Measurements from ENCODE around the gene ABLIM1. TPM values are rescaled to one million over a fixed set of nuclear protein-coding genes. Genes with fewer than 3 reads are reported as not detected.
A peak's percentile ranks its signal among the peaks of the same experiment; 100 is the strongest.

ABLIM1 gene
- total and polyA plus RNA-seq, 2 of the 13 experiments (the other 11 are each of a cell fraction or from before 2014, with no cell fraction given) = 59.4 to 92.7 TPM

DNA sequence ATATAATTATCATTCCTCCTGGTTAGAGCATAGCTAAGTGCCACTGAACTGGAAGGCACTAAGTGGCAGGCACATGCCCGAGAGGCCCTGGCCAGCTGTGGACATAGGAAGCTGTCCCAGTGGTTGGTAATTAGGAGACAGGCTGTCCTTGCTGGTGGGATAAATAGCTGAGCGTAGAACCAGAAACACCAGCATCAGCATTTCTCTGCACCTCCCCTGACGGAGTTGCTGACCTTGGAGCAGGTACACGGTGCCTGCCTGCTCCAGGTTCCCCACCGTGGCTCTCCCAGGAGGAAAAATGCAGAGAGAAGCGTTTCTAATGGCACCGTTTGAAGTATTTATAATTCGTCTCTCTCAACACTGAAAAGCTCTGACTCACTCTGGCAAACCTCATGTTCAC lies 5.6 kb upstream of the ABLIM1 start:
- no peak for DNase-seq (ENCODE audit: low spot score)
- peaks cover 7% of the 10 kb centered on the region; the same call in 1 of the 2 replicates for H3K9me3 ChIP-seq (ENCODE audit: low read length)
- ChIA-PET CTCF (ENCODE audit: low intra/inter-chr PET ratio, low total read pairs) (no interaction called here), POLR2A (no interaction called here)
- intact Hi-C loops (cut with micrococcal nuclease; ENCODE audit: unreplicated experiment) = no loop called here
- H3K27ac ChIP-seq (ENCODE audit: extremely low read length, insufficient read depth, low read length) = no peak overlapping the region
- no peaks in the 10 kb centered on the region for H4K20me1 ChIP-seq (ENCODE audit: insufficient read depth, low read length)
- H3K4me2 ChIP-seq (ENCODE audit: low read depth, low read length) = no peak overlapping the region
- 24% methylated on average over 7 of the region's 8 CpGs for WGBS (ENCODE audit: low lambda C conversion rate)
- no peak overlapping the region for H3K9ac ChIP-seq (ENCODE audit: insufficient read depth, low read depth, low read length)
- TF ChIP-seq ZMYM3 (CRISPR knock-in tag; IDR thresholded peaks at IDR 0.05) (no peak), ZNF263 (CRISPR knock-in tag; IDR thresholded peaks at IDR 0.05) (no peak), HDAC6 (IDR thresholded peaks at IDR 0.05; ENCODE audit: low read depth, low read length) (no peak), MAFF (IDR thresholded peaks at IDR 0.05; ENCODE audit: low read depth, low read length) (peak; percentile 65), ZNF20 (CRISPR knock-in tag; IDR thresholded peaks at IDR 0.05) (no peak), SOX13 (IDR thresholded peaks at IDR 0.05) (no peak), SOX13 (CRISPR knock-in tag; conservative IDR thresholded peaks at IDR 0.05 in 1 of 2, IDR thresholded peaks at IDR 0.05 in 1 of 2) (no peak), MYNN (CRISPR knock-in tag; IDR thresholded peaks at IDR 0.05; ENCODE audit: low read depth) (no peak), RARA (CRISPR knock-in tag; IDR thresholded peaks at IDR 0.05) (no peak), EHMT2 (IDR thresholded peaks at IDR 0.05; ENCODE audit: borderline replicate concordance, low read depth, low read length) (no peak), PHF21A (CRISPR knock-in tag; IDR thresholded peaks at IDR 0.05) (no peak), NR2F1 (CRISPR knock-in tag; IDR thresholded peaks at IDR 0.05) (no peak), ZNF432 (CRISPR knock-in tag; IDR thresholded peaks at IDR 0.05; ENCODE audit: borderline replicate concordance) (no peak), MAFK (conservative IDR thresholded peaks at IDR 0.05 in 1 of 2, IDR thresholded peaks at IDR 0.05 in 1 of 2; ENCODE audit: low read length in 2 of 2) (peak; percentile 63 to 74; a peak in 3 of 4 replicates)
- TF ChIP-seq, protein P1, sequence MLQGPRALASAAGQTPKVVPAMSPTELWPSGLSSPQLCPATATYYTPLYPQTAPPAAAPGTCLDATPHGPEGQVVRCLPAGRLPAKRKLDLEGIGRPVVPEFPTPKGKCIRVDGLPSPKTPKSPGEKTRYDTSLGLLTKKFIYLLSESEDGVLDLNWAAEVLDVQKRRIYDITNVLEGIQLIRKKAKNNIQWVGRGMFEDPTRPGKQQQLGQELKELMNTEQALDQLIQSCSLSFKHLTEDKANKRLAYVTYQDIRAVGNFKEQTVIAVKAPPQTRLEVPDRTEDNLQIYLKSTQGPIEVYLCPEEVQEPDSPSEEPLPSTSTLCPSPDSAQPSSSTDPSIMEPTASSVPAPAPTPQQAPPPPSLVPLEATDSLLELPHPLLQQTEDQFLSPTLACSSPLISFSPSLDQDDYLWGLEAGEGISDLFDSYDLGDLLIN (CRISPR knock-in tag; IDR thresholded peaks at IDR 0.05; ENCODE audit: borderline replicate concordance) = no peak
- TF ChIP-seq, protein P2, sequence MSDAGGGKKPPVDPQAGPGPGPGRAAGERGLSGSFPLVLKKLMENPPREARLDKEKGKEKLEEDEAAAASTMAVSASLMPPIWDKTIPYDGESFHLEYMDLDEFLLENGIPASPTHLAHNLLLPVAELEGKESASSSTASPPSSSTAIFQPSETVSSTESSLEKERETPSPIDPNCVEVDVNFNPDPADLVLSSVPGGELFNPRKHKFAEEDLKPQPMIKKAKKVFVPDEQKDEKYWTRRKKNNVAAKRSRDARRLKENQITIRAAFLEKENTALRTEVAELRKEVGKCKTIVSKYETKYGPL (CRISPR knock-in tag; IDR thresholded peaks at IDR 0.05) = no peak
- no peaks in the 10 kb centered on the region for H3K27me3 ChIP-seq (ENCODE audit: control insufficient read depth in 1 of 2, insufficient read depth in 2 of 2, low read length in 2 of 2)
- no TSS peak for BruUV-seq (replicated peaks)
- no peak for ATAC-seq
- no peaks in the 10 kb centered on the region for H3K79me2 ChIP-seq (ENCODE audit: insufficient read depth, low read length)
- no peak overlapping the region for H2AFZ ChIP-seq (ENCODE audit: low read length)
- peaks cover 40% of the 10 kb centered on the region for H3K4me1 ChIP-seq (ENCODE audit: insufficient read depth, low read length)
- in situ Hi-C loops (cut with HindIII; ENCODE audit: extremely low pct_ligation_motif_present, low pct_unique_long_range_greater_than_20kb) = no loop called here
- no peak for FAIRE-seq
- H3K36me3 ChIP-seq (replicated peaks in 1 of 2; ENCODE audit: control insufficient read depth in 1 of 2, insufficient read depth in 2 of 2, low read length in 2 of 2) = no peaks in the 10 kb centered on the region
- no peak overlapping the region for H3K4me3 ChIP-seq (replicated peaks in 1 of 3; ENCODE audit: insufficient read depth in 1 of 3, low read depth in 2 of 3, low read length in 3 of 3)

Data from HepG2 (cell line).